ENCODE data around the gene ITPK1.
A peak's percentile ranks its signal among the peaks of the same experiment; 100 is the strongest.

ITPK1 gene

DNA sequence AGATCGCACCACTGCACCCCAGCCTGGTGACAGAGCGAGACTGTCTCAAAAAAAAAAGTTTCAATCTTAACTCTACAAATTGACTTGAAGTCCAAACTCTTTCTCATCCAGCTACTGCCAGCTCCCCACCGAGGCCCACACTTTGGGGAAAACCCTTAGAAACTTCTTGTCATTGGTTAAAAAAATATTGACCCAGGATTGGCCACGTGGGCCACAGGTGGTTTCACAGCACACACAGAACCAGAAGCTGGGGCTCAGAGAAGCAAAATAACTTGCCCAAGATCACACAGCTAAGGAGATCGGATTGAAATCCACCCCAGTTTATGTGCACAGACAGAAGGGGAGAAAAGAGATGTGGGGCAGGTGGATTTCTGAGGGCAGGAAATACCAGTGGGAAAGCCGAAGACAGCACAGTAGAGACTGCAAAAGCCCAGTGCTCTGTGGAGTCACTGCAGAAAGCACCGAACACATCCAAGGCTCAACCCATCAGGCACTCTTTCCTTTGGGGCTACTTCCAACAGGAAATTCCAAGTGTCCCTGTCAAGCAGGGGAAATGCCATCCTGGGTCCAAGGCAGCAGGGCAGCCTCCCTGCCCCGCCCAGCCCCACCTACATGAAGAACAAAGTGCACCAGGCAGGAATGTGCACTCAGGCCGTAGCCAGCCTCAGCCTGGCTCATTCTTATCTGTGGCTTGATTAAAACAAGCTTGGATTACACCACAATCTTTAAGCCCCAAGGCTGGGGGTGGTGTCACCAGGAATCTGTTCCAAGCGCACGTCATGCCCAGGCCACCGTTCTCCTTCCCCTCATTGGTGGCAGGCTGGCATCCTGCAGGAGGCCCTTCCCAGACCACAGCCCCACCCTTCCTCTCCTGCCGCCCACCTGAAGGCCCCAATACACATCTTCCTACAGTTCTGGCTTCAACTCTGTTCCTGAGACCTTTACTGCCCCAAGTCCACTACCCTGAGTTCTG lies 72.5 kb downstream of the ITPK1 start:
- H3K4me3 ChIP-seq (ENCODE audit: low read length) = no peak overlapping the region
- DNase-seq (ENCODE audit: low read depth) = peak; percentile 87
- no peak for TF ChIP-seq CTCF (conservative IDR thresholded peaks at IDR 0.05; ENCODE audit: low read length)

DNA sequence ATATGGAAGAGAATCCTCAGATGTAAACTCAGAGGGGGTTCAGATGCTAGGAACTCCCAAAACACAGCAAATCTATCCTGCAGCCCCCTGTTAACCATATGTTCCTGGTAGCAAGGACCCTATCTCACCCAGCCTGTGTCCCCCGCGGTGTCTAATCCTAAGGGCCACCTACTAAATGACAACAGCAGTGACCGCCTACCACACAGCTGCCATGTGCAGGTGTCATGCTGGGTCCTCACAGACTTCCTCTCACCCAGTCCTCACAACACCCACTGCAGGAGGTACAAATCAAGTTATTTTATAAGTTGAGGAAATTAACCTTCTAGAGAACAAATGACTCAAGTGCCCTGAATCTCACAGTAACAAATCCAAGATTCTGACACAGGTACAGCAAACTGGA lies 73.9 kb downstream of the ITPK1 start:
- no peak for TF ChIP-seq CTCF (conservative IDR thresholded peaks at IDR 0.05; ENCODE audit: low read length)
- no peak for DNase-seq (ENCODE audit: low read depth)
- H3K4me3 ChIP-seq (ENCODE audit: low read length) = no peak overlapping the region

DNA sequence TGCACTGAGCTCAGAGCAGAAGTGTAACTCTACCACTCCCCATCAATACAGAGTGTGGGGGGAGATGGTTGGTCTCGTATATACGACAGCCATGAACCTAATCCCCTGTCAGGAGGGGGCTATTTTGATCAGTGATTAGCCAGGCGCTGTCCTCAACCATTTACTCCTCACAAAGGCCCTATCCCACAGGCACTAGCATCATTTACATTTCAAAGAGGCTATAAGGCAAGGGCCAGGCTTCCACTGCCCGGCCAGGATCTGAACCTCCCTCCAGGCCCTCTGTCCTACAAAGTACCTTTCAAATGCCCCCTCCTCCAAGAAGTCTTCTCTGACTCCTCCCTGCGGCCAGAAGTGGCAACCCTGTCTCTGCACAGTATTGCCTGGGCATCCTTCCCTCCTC lies 74.7 kb downstream of the ITPK1 start:
- H3K4me3 ChIP-seq (ENCODE audit: low read length) = no peak overlapping the region
- no peak for DNase-seq (ENCODE audit: low read depth)
- TF ChIP-seq CTCF (conservative IDR thresholded peaks at IDR 0.05; ENCODE audit: low read length) = no peak

- no peak overlapping the region for H3K4me3 ChIP-seq (ENCODE audit: low read length)
- no peak for DNase-seq (ENCODE audit: low read depth)
- TF ChIP-seq CTCF (conservative IDR thresholded peaks at IDR 0.05; ENCODE audit: low read length) = no peak
Measured at GRCh38 chr14:93040443-93040842, 75.3 kb downstream of the ITPK1 start.

- no peak for TF ChIP-seq CTCF (conservative IDR thresholded peaks at IDR 0.05; ENCODE audit: low read length)
- DNase-seq (ENCODE audit: low read depth) = no peak
- no peak overlapping the region for H3K4me3 ChIP-seq (ENCODE audit: low read length)
Measured at GRCh38 chr14:93039649-93040315, 75.9 kb downstream of the ITPK1 start.

GRCh38 chr14:93037351-93037750 lies 78.4 kb downstream of the ITPK1 start:
- H3K4me3 ChIP-seq (ENCODE audit: low read length) = no peak overlapping the region
- no peak for DNase-seq (ENCODE audit: low read depth)
- no peak for TF ChIP-seq CTCF (conservative IDR thresholded peaks at IDR 0.05; ENCODE audit: low read length)

Measured in AG10803 (cell line).